ENCODE results near the gene TMEM236. TPM values are rescaled to one million over a fixed set of nuclear protein-coding genes. Genes with fewer than 3 reads are reported as not detected.
"Not testable (repeated sequence)": the region's sequence is repeated elsewhere in the genome, so short reads cannot be mapped to it uniquely, and the experiment has no call there.

The TMEM236 gene
- under 1 TPM; 0.21 to 0.69 (median 0.47) TPM for polyA plus RNA-seq (ENCODE audit: insufficient read length in 10 of 10)
- long read RNA-seq, donor 1: 0 reads
- long read RNA-seq, donor 2: 0 reads
- long read RNA-seq, donor 3: 0 reads
- long read RNA-seq, donor 4: 0 reads
- long read RNA-seq, donor 5: 0 reads
- long read RNA-seq, donor 6: 0 reads
- long read RNA-seq, donor 7: 0 reads
- long read RNA-seq, donor 8: 0 reads
- long read RNA-seq, donor 9: 0 reads

- no peak for DNase-seq
Observed at GRCh38 chr10:17751781-17752445, at the start of gene TMEM236. Gene TMEM236, plus strand, starts transcription at chr10:17752201. Its CDS starts 95 bp downstream, at chr10:17752296.

GRCh38 chr10:17703706-17704105, 48.3 kb upstream of the TMEM236 start:
- no peak for DNase-seq

GRCh38 chr10:17708821-17709220, 43.2 kb upstream of the TMEM236 start:
- DNase-seq: no peak

- no peak for DNase-seq
Observed at GRCh38 chr10:17709492-17709891, 42.5 kb upstream of the TMEM236 start.

- DNase-seq: no peak
Observed at GRCh38 chr10:17710181-17710580, 41.8 kb upstream of the TMEM236 start.

GRCh38 chr10:17712053-17712452, 39.9 kb upstream of the TMEM236 start:
- no peak for DNase-seq

- DNase-seq: no peak
Observed at GRCh38 chr10:17712717-17713471, 39.1 kb upstream of the TMEM236 start.

GRCh38 chr10:17713758-17714157, 38.2 kb upstream of the TMEM236 start:
- no peak for DNase-seq

- no peak for DNase-seq
Observed at GRCh38 chr10:17716161-17716560, 35.8 kb upstream of the TMEM236 start.

GRCh38 chr10:17722317-17723014, 29.5 kb upstream of the TMEM236 start:
- not testable (repeated sequence) for DNase-seq

GRCh38 chr10:17725703-17726102, 26.3 kb upstream of the TMEM236 start:
- DNase-seq: no peak

- DNase-seq: no peak
Observed at GRCh38 chr10:17729630-17730029, 22.4 kb upstream of the TMEM236 start.

GRCh38 chr10:17730667-17731066, 21.3 kb upstream of the TMEM236 start:
- DNase-seq: no peak

GRCh38 chr10:17731331-17732020, 20.5 kb upstream of the TMEM236 start:
- no peak for DNase-seq

GRCh38 chr10:17733620-17734019, 18.4 kb upstream of the TMEM236 start:
- DNase-seq: no peak

GRCh38 chr10:17734432-17735080, 17.4 kb upstream of the TMEM236 start:
- no peak for DNase-seq

GRCh38 chr10:17735166-17735941, 16.6 kb upstream of the TMEM236 start:
- DNase-seq: no peak

- DNase-seq: no peak
Observed at GRCh38 chr10:17736223-17736622, 15.8 kb upstream of the TMEM236 start.

- DNase-seq: peak; percentile 15 to 43 (median 22)
Observed at GRCh38 chr10:17737027-17737965, 14.7 kb upstream of the TMEM236 start.
